Left ventricle myocardium superior (tissue), 1 donor: ENCODE measurements around the gene GNA15. TPM values are rescaled to one million over a fixed set of nuclear protein-coding genes. Genes with fewer than 3 reads are reported as not detected.
"Not testable (repeated sequence)": the region's sequence is repeated elsewhere in the genome, so short reads cannot be mapped to it uniquely, and the experiment has no call there.

ENCODE experiments used
- ATAC-seq: fragments of 200-7000 bp; cut with Tn5 transposase; one replicate; pipeline ENCODE4 v1.9.1; 2020; ENCODE audit warnings: mild to moderate bottlenecking, moderate library complexity
- DNase-seq: peaks from one replicate; pipeline ENCODE4 v3.0.0-alpha.2; 2020
- intact Hi-C: fragments of 100-400 bp; cut with micrococcal nuclease; formaldehyde crosslinking; loops from one replicate; pipeline ENCODE4 v1.11.0; 2022
- long read RNA-seq: library from polyadenylated mRNA; unstranded; transcript quantifications from one replicate; pipeline ENCODE4 v2.0.0, GENCODE V29; 2021
- total RNA-seq: library from RNA; stranded (reverse); fragmentation: NEBNext Ultra II Directional; extraction: Animal tissue kit (Norgen Biotek cat#: 25700); gene quantifications from one replicate; pipeline ENCODE4 v1.2.1, GENCODE V29; 2021
- donor health status: DM: no; HTN: yes; CAD: no; lungs with severe emphysema.

GNA15 gene
- total RNA-seq = 2.1 TPM
- long read RNA-seq, partial matches to known transcripts = 0 of 2 reads
- long read RNA-seq, other reads (novel, unspliced or antisense) = 0 of 2 reads

GRCh38 chr19:3135961-3136683 is at the start of gene GNA15:
GNA15 (plus strand) TSS chr19:3136033; CDS start chr19:3136451, 418 bp downstream.
- ATAC-seq (peak; percentile 43), DNase-seq (no peak)
- intact Hi-C loops = no loop called here

- no peak for ATAC-seq
- no peak for DNase-seq
- intact Hi-C loops = no loop called here
Observed at GRCh38 chr19:3087769-3088168, 48.1 kb upstream of the GNA15 start.

GRCh38 chr19:3089299-3089855 is 46.5 kb upstream of the GNA15 start:
- not testable (repeated sequence) for ATAC-seq

GRCh38 chr19:3094601-3095440 is 41.0 kb upstream of the GNA15 start:
- DNase-seq (no peak), ATAC-seq (no peak)
- intact Hi-C loops = no loop called here

More at GRCh38 chr19:3089299-3089855, 46.5 kb upstream of the GNA15 start:
- DNase-seq, intact Hi-C loops: not testable (repeated sequence)

GRCh38 chr19:3095441-3096191 is 40.2 kb upstream of the GNA15 start:
- DNase-seq (no peak), ATAC-seq (no peak)
- intact Hi-C loops = no loop called here

GRCh38 chr19:3096267-3096901 is 39.4 kb upstream of the GNA15 start:
- ATAC-seq (no peak), DNase-seq (no peak)
- intact Hi-C loops = no loop called here

- ATAC-seq = no peak
- intact Hi-C loops = no loop called here
- DNase-seq = no peak
Observed at GRCh38 chr19:3096902-3097326, 38.9 kb upstream of the GNA15 start.

GRCh38 chr19:3097442-3097871 is 38.4 kb upstream of the GNA15 start:
- DNase-seq (peak; percentile 62), ATAC-seq (no peak)
- intact Hi-C loops = no loop called here

- intact Hi-C loops = no loop called here
- ATAC-seq (peak; percentile 32), DNase-seq (peak; percentile 75)
Observed at GRCh38 chr19:3098141-3098514, 37.7 kb upstream of the GNA15 start.

- peak; percentile 74 for ATAC-seq
- DNase-seq = peak; percentile 91
- intact Hi-C loops = no loop called here
Observed at GRCh38 chr19:3098515-3099346, 37.1 kb upstream of the GNA15 start.

- intact Hi-C loops = no loop called here
- ATAC-seq = no peak
- no peak for DNase-seq
Observed at GRCh38 chr19:3099347-3100145, 36.3 kb upstream of the GNA15 start.

GRCh38 chr19:3100331-3100730 is 35.5 kb upstream of the GNA15 start:
- intact Hi-C loops = no loop called here
- DNase-seq = no peak
- ATAC-seq = no peak

- intact Hi-C loops = no loop called here
- DNase-seq (no peak), ATAC-seq (no peak)
Observed at GRCh38 chr19:3100747-3101730, 34.8 kb upstream of the GNA15 start.

GRCh38 chr19:3102239-3103140 is 33.3 kb upstream of the GNA15 start:
- DNase-seq (no peak), ATAC-seq (no peak)
- intact Hi-C loops = no loop called here

- ATAC-seq (no peak), DNase-seq (no peak)
- intact Hi-C loops = no loop called here
Observed at GRCh38 chr19:3104708-3104983, 31.2 kb upstream of the GNA15 start.
